ENCODE data around the gene TEAD4.

TEAD4 gene

DNA sequence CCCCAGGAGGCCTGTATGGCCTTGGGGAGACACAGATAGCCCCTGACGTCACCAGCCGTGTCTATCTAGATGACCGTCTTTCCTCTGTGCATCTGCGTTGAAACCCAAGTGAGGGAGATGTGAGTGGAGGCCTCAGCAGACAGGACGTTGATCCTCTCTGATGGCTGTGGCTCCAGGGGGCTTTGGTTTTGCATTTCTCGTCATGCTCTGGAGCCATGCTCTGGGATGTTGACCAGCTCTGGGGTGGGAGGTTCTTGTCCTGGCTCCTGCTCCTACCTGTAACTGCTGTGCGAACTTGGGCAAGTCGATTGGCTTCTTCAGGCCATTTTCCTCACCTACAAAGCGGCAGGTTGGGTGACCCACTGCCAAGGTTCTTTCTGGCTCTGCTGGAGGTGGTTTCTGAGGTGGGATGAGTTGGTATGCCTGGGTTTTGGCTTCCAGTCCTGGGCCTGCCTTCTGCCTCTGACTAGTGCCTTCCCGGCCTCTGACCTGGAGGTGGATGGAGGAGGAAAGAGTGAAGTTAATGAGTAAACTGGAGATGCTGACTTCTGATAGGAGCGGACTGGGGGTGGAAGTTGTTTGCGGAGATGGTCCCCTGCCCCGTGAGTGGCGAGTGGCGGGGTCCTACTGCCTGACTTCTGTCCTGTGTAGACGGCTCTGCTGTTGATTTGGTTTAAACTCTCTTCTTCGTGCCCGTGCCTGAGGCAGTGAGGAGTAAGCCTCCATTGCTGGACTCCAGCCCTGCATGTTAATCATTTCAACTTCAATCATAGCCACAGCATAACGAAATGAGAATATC, 126.3 kb downstream of the TEAD4 start:
- DNase-seq, result no peak

DNA sequence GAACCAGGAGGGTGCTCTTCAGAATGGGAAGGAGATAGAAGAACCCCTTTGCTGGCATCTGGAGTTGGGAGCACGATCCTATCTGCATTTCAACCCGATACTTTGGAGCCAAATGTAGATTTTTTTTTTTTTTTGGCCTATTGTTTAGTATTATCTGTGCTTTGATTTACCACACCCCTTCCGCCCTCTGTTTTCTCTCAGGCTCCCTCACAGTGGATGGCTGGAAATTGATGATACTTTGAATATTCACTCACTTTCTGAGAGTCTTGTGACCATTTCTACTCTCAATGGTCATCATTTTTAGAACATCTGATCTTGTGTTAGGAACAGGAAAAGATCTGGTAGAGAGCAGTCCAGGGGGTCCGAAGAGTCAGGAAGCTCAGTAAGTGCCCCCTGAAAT, 127.0 kb downstream of the TEAD4 start:
- DNase-seq, result no peak

DNA sequence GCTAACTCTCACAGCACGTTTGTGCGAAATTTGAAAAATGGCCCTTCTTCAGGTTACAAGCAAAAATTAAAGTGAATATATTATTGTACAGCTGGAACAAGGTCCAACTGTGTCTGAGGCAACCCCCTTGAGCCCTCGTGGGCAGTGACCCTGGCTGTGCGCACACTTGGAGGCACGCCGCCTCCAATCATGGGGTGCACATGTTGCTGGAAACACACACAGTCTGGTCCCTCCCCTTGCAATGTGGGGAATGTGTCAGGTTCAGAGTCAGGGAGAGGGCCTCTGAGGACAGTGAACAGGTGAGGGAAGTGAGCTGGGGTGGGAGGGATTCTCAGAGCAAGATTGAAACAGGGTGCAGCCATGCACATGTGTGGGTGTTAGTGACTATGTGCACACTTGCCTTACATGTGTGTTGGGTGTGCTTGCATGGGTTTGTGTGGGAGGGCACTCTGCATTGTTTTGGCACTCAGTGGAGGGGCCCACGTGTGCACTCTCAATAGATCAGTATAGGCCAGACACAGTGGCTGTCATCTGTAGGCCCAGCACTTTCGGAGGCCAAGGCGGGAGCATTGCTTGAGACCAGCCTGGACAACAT, 127.6 kb downstream of the TEAD4 start:
- DNase-seq, result no peak

DNA sequence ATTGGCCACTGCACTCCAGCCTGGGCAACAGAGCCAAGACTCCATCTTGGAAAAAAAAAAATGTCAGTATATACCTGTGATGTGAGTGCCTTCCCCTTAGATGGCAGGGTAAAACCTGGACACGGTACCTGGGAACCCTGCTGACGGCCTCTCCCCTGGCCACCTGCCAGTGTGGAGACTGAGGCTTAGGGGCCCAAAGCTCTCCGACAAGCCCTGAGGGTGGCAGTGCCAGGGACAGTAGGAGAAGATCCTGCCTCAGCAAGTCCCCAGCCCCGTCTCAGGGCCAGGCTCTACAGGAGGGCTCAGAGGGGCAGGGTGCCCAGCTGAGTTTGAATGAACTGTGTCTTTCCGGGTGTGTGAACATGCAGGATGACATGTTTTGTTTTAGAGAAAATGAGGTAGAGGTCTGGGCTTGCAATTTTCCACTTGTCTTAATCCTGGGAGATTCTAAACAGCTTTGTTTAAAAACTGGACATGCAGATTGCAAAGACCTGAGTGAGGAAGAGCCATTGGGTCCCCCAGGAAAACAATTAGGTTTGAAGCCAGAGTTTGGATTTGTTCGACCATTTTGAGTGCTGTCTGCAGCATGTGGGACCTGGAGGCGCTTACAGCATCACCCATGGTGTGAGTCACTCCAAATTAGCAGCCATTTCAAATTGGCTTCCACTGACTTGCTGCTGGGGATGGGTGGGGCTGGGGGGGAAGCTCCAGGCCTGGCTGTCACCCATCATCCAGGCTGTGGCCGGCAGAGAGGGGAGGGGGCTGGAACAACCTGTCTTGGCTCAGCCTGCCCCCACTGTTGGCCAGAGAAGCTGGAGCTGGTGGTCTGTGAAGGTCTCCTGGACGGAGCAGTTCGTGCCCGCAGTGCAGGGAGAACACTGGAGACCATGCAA, 128.8 kb downstream of the TEAD4 start:
- no peak for DNase-seq

DNA sequence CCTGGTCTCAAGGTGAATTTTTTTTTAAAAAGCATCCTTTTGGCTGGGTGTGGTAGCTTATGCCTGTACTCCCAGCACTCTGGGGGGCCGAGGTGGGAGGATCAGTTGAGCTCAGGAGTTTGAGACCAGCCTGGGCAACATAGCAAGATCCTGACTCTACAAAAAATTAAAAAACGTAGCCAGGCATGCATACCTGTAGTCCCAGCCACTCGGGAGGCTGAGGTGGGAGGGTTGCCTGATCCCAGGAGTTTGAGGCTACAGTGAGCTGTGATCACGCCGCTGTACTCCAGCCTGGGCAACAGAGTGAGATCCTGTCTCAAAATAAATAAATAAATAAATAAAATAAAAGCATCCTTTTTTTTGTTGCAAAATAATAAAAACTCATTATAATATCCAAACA, 130.4 kb downstream of the TEAD4 start:
- DNase-seq, result no peak

Data from NCI-H510A (cell line).